Measurements from ENCODE around the gene CC2D1A. TPM values are rescaled to one million over a fixed set of nuclear protein-coding genes. Genes with fewer than 3 reads are reported as not detected.

The CC2D1A gene
- polyA plus RNA-seq, 1 experiment: 13.1 TPM

DNA sequence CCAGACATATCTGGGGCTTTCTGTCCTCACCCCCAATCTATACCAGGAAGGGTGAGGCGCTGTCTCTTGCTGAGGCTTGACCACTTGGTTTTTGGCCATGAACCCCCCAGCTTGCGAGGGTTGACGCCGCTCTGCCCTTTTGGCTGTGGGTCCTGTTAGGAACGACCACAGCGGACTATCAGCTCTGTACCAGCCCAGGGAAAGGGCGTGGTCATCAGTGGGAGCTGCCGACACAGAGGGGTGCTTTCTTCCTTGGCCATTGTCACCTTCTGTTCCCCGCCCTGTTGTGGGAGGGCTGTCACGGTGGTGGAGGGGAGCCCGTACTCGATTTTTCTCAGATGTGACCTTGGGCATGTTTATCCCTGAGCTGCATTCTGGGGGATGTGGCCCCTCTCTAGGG is 52.0 kb downstream of the CC2D1A start:
- no peak for DNase-seq (ENCODE audit: low read depth)
- ChIA-PET POLR2A (no interaction called here), CTCF (no interaction called here)
- H3K27me3 ChIP-seq (ENCODE audit: control insufficient read depth, insufficient read depth, low read length): no peaks in the 10 kb centered on the region
- peaks cover 24% of the 10 kb centered on the region for H3K36me3 ChIP-seq (ENCODE audit: control insufficient read depth, insufficient read depth, low read length)
- H3K4me3 ChIP-seq (ENCODE audit: low read depth, low read length): no peak overlapping the region
- no peak for TF ChIP-seq CTCF (IDR thresholded peaks at IDR 0.05; ENCODE audit: insufficient read depth, low read depth, low read length)

DNA sequence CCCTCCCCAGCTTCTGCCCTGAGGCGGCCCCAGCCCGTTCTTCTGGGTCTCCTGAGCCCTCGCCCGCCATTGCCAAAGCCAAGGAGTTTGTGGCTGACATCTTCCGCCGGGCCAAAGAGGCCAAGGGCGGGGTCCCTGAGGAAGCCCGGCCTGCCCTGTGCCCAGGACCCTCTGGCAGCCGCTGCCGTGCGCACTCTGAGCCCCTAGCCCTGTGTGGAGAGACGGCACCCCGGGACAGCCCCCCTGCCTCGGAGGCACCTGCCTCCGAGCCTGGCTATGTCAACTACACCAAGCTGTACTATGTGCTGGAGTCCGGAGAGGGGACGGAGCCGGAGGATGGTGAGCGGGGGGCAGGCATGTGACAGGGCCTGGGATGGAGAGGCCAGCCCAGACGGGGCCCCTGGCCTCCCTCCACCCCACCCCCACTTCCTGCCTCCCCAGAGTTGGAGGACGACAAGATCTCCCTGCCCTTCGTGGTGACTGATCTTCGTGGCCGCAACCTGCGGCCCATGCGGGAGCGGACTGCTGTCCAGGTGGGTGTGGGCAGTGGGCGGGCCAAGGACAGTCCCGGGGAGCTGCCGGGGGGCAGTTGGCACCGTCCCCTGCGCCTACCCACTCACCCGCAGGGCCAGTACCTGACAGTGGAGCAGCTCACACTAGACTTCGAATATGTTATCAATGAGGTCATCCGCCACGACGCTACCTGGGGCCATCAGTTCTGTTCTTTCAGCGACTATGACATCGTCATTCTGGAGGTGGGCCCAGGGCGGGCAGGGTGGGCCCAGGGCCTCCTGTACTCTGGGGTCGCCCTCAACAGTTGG is 53.4 kb downstream of the CC2D1A start:
- H3K36me3 ChIP-seq (ENCODE audit: control insufficient read depth, insufficient read depth, low read length): peaks cover 27% of the 10 kb centered on the region
- TF ChIP-seq CTCF (IDR thresholded peaks at IDR 0.05; ENCODE audit: insufficient read depth, low read depth, low read length): no peak
- CTCF ChIA-PET: interaction anchor here (1.3 to 2.7 kb wide), 2 partner anchors 14 to 77 kb away, joined by 3 to 8 read pairs; no protein-coding TSS in a partner anchor
- DNase-seq (ENCODE audit: low read depth): no peak
- H3K27me3 ChIP-seq (ENCODE audit: control insufficient read depth, insufficient read depth, low read length): no peaks in the 10 kb centered on the region
- H3K4me3 ChIP-seq (ENCODE audit: low read depth, low read length): no peak overlapping the region
- POLR2A ChIA-PET: no interaction called here

DNA sequence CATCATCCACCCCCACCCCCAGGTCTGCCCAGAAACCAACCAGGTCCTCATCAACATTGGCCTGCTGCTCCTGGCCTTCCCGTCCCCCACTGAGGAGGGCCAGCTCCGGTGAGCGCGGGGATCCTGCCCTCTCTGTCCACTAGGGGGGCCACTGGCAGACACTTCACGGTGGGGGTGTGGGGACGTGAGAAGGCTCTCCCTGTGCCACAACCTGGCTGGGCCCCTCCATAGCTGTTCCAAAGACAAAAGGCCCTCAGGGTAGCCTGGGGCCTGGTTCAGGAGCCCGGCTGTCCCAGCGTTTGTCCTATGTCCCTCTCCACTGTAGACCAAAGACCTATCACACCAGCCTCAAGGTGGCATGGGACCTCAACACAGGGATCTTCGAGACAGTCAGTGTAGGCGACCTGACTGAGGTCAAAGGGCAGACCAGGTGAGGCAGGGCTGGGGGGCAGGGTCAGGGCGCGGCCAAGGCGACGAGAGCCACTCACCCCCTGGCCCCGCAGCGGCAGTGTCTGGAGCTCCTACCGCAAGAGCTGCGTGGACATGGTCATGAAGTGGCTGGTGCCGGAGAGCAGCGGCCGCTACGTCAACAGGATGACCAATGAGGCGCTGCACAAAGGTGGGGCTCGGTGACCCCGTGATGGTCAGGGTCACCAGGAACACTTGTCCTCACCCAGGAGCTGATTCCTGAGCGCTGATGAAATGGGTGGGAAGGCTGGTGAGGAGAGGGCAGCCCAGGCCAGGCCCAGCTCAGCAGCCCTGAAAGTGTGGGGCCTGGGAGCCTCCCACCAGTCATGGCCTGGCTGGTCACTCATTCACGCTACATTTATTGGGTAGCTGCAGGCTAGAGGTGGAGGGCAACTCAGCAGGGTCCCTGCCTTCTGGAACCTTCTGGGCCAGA is 54.2 kb downstream of the CC2D1A start:
- ChIA-PET POLR2A (no interaction called here), CTCF (interaction anchor here (1.0 to 2.7 kb wide), 4 partner anchors 13 to 78 kb away, joined by 3 to 8 read pairs (median 4); partner anchors contain the start of gene IL27RA)

DNA sequence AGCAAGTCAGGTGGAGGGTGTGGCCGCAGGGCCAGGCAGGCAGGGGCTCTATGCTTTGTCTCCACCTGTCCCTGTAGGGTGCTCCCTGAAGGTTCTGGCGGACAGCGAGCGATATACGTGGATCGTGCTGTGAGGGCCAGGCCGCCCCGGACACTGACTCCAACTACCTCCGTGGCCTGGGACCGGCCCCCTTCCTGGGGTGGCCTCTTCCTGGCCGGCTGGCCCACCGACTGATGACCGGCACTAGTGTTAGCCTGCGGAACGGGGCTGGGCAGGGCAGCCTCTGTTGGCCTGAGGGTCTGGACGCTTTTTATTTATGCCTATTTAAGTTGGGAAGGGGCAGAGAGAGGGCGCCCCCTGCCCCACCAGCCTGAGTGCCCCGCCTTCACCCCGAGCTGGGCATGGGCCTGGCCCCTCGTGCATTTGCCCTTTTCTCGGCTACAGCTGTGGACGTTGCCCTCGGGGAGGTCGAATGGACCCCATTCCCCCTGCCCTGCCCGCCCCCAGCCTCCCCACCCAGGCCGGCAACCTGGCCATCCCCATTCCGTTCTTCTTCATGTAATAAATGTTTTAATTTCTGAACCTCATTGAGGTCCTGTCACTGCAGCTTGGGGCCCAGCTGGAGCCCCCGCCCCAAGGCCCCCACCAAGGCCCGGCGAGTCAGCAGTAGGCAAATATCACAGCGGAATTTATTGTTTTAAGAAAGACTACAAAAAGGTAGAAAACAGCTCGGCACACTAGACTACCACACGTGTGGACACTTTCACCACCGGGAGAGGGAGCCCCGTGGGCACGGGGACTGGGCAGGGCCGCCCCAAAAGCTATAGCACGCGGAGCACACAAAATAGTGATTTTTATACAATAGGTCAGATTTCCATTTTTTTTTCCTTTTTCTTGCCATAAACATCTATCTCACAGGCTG is 55.1 kb downstream of the CC2D1A start:
- H3K4me3 ChIP-seq (ENCODE audit: low read depth, low read length): no peak overlapping the region
- DNase-seq (ENCODE audit: low read depth): no peak
- peaks cover 24% of the 10 kb centered on the region for H3K36me3 ChIP-seq (ENCODE audit: control insufficient read depth, insufficient read depth, low read length)
- ChIA-PET POLR2A (no interaction called here), CTCF (interaction anchor here (1.0 to 2.7 kb wide), 5 partner anchors 12 to 79 kb away, joined by 3 to 8 read pairs (median 4); partner anchors contain the start of gene IL27RA)
- H3K27me3 ChIP-seq (ENCODE audit: control insufficient read depth, insufficient read depth, low read length): no peaks in the 10 kb centered on the region
- peak; percentile 25; the same call in 1 of the 2 replicates for TF ChIP-seq CTCF (IDR thresholded peaks at IDR 0.05; ENCODE audit: insufficient read depth, low read depth, low read length)

More for the DNA sequence above, 54.2 kb downstream of the CC2D1A start:
- peak; percentile 48 for TF ChIP-seq CTCF (IDR thresholded peaks at IDR 0.05; ENCODE audit: insufficient read depth, low read depth, low read length)
- Histone ChIP-seq H3K27me3 (ENCODE audit: control insufficient read depth, insufficient read depth, low read length) (no peaks in the 10 kb centered on the region), H3K36me3 (ENCODE audit: control insufficient read depth, insufficient read depth, low read length) (peaks cover 25% of the 10 kb centered on the region), H3K4me3 (ENCODE audit: low read depth, low read length) (no peak overlapping the region)
- DNase-seq (ENCODE audit: low read depth): no peak

All from BJ (cell line).